ENCODE results near the gene SYT4. TPM values are rescaled to one million over a fixed set of nuclear protein-coding genes. Genes with fewer than 3 reads are reported as not detected.

The SYT4 gene
- polyA plus RNA-seq, 1 of the 3 experiments (the other 2 are of a cell fraction), result 0.44 TPM

GRCh38 chr18:43322132-43322531 lies 44.8 kb upstream of the SYT4 start (continued):
- no peak for TF ChIP-seq FOXJ3 (CRISPR knock-in tag; IDR thresholded peaks at IDR 0.05)
- TF ChIP-seq FOXM1 (IDR thresholded peaks at IDR 0.05; ENCODE audit: low read depth), result no peak
- TF ChIP-seq YY1 (IDR thresholded peaks at IDR 0.05; ENCODE audit: low read depth), result no peak
- TF ChIP-seq MAX (IDR thresholded peaks at IDR 0.05; ENCODE audit: low read depth), result no peak
- TF ChIP-seq RFX5 (IDR thresholded peaks at IDR 0.05; ENCODE audit: low read length), result no peak
- no peak for TF ChIP-seq RXRA (IDR thresholded peaks at IDR 0.05; ENCODE audit: borderline replicate concordance, low read depth)
- no peak for TF ChIP-seq USF1 (IDR thresholded peaks at IDR 0.05; ENCODE audit: borderline replicate concordance, low read depth)
- TF ChIP-seq ZBTB33 (IDR thresholded peaks at IDR 0.05; ENCODE audit: borderline replicate concordance, low read depth), result no peak
- no peak for TF ChIP-seq RAD21 (IDR thresholded peaks at IDR 0.05; ENCODE audit: low read length)
- no peak for TF ChIP-seq USF2 (IDR thresholded peaks at IDR 0.05; ENCODE audit: borderline replicate concordance, low read depth, low read length)

- Histone ChIP-seq H3K4me1 (ENCODE audit: control insufficient read depth in 1 of 2, insufficient read depth in 2 of 2, low read depth in 1 of 2, low read length in 1 of 2) (no peaks in the 10 kb centered on the region), H3F3A (replicated peaks; ENCODE audit: insufficient read depth) (no peaks in the 10 kb centered on the region), H3K27ac (ENCODE audit: low read depth in 2 of 2, low read length in 1 of 2) (no peak overlapping the region), H3K9me2 (no peaks in the 10 kb centered on the region), H3K36me3 (replicated peaks in 1 of 2; ENCODE audit: control insufficient read depth in 1 of 2, insufficient read depth in 2 of 2, low read length in 1 of 2) (no peaks in the 10 kb centered on the region), H2AFZ (ENCODE audit: low read depth) (no peak overlapping the region), H3K4me3 (ENCODE audit: low read depth in 2 of 2, low read length in 1 of 2) (no peak overlapping the region), H3K9ac (no peak overlapping the region), H3K4me2 (no peak overlapping the region), H3K79me2 (ENCODE audit: insufficient read depth) (no peaks in the 10 kb centered on the region), H3K9me3 (no peaks in the 10 kb centered on the region), H4K20me1 (ENCODE audit: insufficient read depth) (no peaks in the 10 kb centered on the region), H3K27me3 (ENCODE audit: insufficient read depth) (no peaks in the 10 kb centered on the region)
- ChIA-PET POLR2A (no interaction called here), CTCF (interaction anchor here (1.0 kb wide), 1 partner anchor 719 kb away, joined by 7 read pairs; no protein-coding TSS in a partner anchor)
- TF ChIP-seq TEAD4 (IDR thresholded peaks at IDR 0.05; ENCODE audit: borderline replicate concordance, insufficient read depth), result no peak
- no peak for DNase-seq
- WGBS (ENCODE audit: low lambda C conversion rate), result 34% methylated on average over 3 of the region's 3 CpGs
Measured at GRCh38 chr18:43314941-43315340, 37.7 kb upstream of the SYT4 start.

GRCh38 chr18:43312891-43313290 lies 35.6 kb upstream of the SYT4 start:
- Histone ChIP-seq H3K9me3 (no peaks in the 10 kb centered on the region), H4K20me1 (ENCODE audit: insufficient read depth) (no peaks in the 10 kb centered on the region), H3K9me2 (no peaks in the 10 kb centered on the region), H3K4me2 (no peak overlapping the region), H3K79me2 (ENCODE audit: insufficient read depth) (no peaks in the 10 kb centered on the region), H3K9ac (no peak overlapping the region), H3K4me3 (ENCODE audit: low read depth in 2 of 2, low read length in 1 of 2) (no peak overlapping the region), H2AFZ (ENCODE audit: low read depth) (no peak overlapping the region), H3K4me1 (ENCODE audit: control insufficient read depth in 1 of 2, insufficient read depth in 2 of 2, low read depth in 1 of 2, low read length in 1 of 2) (no peaks in the 10 kb centered on the region), H3F3A (replicated peaks; ENCODE audit: insufficient read depth) (no peaks in the 10 kb centered on the region), H3K36me3 (replicated peaks in 1 of 2; ENCODE audit: control insufficient read depth in 1 of 2, insufficient read depth in 2 of 2, low read length in 1 of 2) (no peaks in the 10 kb centered on the region), H3K27ac (ENCODE audit: low read depth in 2 of 2, low read length in 1 of 2) (no peak overlapping the region), H3K27me3 (ENCODE audit: insufficient read depth) (no peaks in the 10 kb centered on the region)
- DNase-seq, result no peak
- ChIA-PET CTCF (interaction anchor here (0.6 kb wide), 1 partner anchor 1183 kb away, joined by 3 read pairs; no protein-coding TSS in a partner anchor), POLR2A (no interaction called here)
- 35% methylated on average over 1 of the region's 1 CpG for WGBS (ENCODE audit: low lambda C conversion rate)
- TF ChIP-seq SMC3 (IDR thresholded peaks at IDR 0.05; ENCODE audit: low read depth, low read length) (no peak), RCOR1 (IDR thresholded peaks at IDR 0.05; ENCODE audit: low read length) (no peak), PBX3 (IDR thresholded peaks at IDR 0.05) (no peak), SIN3A (IDR thresholded peaks at IDR 0.05; ENCODE audit: borderline replicate concordance, low read depth, low read length) (no peak), TAF1 (IDR thresholded peaks at IDR 0.05; ENCODE audit: borderline replicate concordance, low read depth, low read length) (no peak), MXI1 (IDR thresholded peaks at IDR 0.05; ENCODE audit: low read depth, low read length) (no peak), EZH2phosphoT487 (IDR thresholded peaks at IDR 0.05; ENCODE audit: borderline replicate concordance, low read depth) (no peak), NRF1 (IDR thresholded peaks at IDR 0.05; ENCODE audit: low read depth, low read length) (no peak), EP300 (IDR thresholded peaks at IDR 0.05; ENCODE audit: borderline replicate concordance in 1 of 2, low read depth in 1 of 2, low read length in 1 of 2) (no peak), YY1 (IDR thresholded peaks at IDR 0.05; ENCODE audit: low read depth) (no peak), USF2 (IDR thresholded peaks at IDR 0.05; ENCODE audit: borderline replicate concordance, low read depth, low read length) (no peak), TCF12 (IDR thresholded peaks at IDR 0.05) (no peak), ELF1 (IDR thresholded peaks at IDR 0.05) (no peak)

Data from SK-N-SH (cell line).